ENCODE data around the gene ZC3H12A. TPM values are rescaled to one million over a fixed set of nuclear protein-coding genes. Genes with fewer than 3 reads are reported as not detected.

The ZC3H12A gene
- total RNA-seq, result 3.3 and 5.4 TPM in 2 replicates

GRCh38 chr1:37474046-37474696 lies at the start of gene ZC3H12A:
TSS of gene ZC3H12A (plus strand) at chr1:37474580. CDS start at chr1:37475497, 917 bp downstream.
- peak; percentile 93 for DNase-seq

GRCh38 chr1:37425221-37425620 lies 49.2 kb upstream of the ZC3H12A start:
- DNase-seq, result no peak

DNA sequence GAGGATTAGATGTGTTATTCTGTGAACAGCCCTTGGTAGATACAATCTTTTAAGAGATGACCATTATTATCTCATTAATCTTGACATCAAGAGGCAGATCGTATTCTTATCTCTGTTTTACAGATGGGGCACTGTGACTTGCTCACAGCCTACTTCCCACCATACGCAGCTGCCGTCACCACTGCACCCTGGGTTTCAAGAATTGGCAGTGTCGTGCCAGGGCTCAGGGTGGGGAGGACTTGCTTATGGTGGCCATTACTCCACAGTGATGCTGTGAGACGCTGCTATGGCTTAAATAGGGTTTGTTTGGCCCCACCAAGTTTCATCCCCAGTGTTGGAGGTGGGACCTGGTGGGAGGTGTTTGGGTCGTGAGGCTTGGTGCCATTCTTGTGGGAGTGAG lies 45.4 kb upstream of the ZC3H12A start:
- no peak for DNase-seq

- no peak for DNase-seq
These were observed 44.0 kb upstream of the ZC3H12A start for GRCh38 chr1:37430103-37430985.

- no peak for DNase-seq
These were observed 41.7 kb upstream of the ZC3H12A start for GRCh38 chr1:37432716-37433115.

DNA sequence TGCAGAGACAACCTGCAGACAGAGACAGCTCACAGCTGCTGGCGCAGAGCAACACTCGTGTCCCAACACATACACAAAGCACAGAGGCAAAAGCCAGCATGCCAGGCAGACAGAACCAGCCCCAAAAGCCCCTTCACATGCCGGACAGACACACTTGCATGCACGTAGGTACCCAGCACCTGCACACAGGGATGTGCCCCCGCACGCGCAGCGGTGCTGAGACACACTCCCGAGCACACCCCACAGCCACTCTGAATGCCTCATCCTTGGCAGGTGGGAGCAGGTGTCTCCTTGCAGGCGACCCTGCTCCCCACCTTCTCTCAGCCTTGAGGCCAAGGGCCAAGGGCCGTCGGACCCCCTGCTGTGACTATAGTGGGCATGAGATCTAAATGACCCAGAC lies 41.2 kb upstream of the ZC3H12A start:
- no peak for DNase-seq

GRCh38 chr1:37434292-37435225 lies 39.8 kb upstream of the ZC3H12A start:
- peak; percentile 74 for DNase-seq

DNA sequence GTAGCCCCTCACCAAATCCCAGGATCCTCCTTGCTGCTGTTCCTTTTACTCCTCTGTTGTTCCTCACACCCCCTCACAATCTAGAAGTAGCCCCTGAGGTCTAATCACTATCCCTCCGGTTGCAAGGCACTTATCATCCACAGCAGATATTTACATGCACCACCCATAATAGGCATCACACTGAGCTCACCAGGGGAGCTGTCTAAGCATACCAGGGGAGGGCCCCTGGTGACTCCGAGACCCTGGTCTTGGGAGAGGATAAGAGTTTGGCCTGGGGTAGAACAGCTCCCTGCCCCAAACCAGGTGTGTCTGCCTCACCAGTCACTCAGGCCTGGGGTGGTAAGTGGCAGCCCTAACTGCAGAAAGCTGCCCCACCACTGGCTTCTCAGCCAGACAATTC lies 37.3 kb upstream of the ZC3H12A start:
- no peak for DNase-seq

GRCh38 chr1:37438037-37438868 lies 36.1 kb upstream of the ZC3H12A start:
- DNase-seq, result no peak

DNA sequence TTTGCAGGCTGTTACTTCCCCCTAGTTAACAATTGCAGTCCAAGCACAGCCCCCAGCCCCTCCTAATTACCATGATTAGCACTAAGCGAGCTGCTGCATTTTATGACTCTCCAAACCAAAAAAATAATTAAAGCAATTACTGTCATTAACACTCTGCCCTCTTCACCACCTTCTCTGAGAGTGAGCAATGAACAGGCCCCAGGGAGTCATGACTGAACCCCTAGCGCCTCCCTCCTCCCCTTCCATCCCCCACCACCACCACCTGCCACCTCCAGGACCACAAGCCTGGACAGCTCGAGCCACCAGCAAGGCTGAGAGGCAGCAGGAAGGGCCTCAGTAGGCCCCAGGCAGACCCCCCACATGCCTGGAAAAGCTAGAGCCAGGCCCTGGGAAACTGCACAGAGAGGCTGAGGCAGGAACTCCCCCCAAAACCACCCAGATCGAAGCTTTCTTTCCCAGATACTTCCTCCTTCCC lies 35.5 kb upstream of the ZC3H12A start:
- DNase-seq, result no peak

DNA sequence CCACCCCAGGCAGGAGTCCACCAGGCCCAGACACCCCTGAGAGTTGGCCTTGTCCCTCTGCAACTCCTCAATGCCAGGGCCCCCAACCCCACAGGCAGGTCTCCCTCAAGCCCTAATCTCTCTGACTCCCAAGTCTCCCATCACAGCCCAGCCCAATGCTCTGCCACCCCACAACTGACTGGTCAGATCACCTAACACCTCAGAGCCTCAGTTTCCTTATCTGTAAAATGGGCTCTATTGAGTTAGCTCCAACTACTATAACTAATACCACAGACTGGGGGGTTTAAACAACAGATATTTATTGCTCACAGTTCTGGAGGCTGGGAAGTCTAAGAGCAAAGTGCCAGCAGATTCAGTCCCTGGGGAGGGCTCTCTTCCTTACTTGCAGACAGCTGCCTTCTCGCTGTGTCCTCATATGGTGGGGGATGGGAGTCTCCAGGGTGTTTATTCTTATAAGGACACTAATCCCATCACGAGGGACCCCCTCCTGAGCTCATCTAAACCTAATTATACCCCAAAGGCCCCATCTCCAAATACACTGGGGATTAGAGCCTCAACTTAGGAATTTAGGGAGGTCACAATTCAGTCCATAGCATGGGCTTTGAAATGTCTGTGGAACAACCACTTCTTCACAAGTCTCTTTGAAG lies 34.9 kb upstream of the ZC3H12A start:
- no peak for DNase-seq

DNA sequence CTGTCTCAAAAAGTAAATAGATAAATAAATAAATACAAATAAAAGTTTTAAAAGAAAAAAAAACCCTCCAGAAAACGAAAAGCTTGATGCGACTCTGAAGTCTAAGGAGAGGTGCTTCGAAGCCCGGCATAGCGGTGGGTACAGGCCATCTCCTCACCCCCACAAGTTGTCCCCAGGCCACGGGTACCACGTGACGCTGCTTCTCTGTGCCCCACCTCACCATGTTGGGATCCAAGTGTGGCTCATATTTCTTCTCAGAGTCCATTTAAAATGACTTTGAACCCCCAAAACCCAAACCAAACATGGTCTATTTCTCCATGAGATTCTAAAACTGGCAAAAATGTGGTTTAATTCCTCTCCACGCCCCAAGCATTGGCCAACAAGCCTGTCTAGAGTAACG lies 32.9 kb upstream of the ZC3H12A start:
- no peak for DNase-seq

- DNase-seq, result no peak
These were observed 32.2 kb upstream of the ZC3H12A start for GRCh38 chr1:37442139-37442538.

- no peak for DNase-seq
These were observed 31.7 kb upstream of the ZC3H12A start for GRCh38 chr1:37442644-37443043.

DNA sequence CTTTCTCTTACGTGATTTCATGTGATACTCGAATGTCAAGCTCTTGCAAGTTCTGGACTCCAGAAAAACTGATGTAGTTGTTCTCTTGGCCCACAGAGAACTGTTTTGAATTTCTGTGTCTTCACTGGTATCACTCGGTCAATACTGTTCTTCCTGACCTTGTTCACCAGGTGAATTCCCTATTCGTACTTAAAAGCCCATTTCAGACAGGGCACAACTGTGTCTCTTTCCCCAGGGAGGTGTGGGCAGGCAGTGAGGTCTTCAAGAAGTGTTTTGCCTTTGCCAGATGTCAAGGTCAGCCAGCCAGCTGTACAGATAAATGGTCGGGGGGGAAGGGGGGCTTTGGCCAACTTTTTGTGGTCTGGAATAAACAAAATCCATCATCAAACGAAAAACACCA lies 27.5 kb upstream of the ZC3H12A start:
- no peak for DNase-seq

DNA sequence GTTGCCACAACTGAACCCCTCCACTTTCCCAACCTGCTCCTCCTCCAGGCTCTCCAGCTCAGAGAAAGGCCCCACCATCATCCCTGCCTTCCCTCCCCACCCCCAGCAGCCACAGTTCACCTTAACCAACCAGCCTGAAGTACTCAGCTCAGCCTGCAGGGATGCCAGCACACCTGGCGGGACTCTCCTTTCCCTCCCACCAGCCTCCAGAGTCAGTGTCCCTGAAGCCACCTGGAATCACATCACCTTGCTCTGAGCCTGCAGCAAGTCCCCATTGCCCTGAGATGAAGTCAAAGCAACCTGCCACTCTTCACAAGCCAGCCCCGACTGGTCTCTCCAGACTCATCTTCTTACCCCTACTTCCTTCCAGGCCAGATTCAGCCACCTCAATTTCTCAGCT lies 26.2 kb upstream of the ZC3H12A start:
- no peak for DNase-seq

- no peak for DNase-seq
These were observed 25.5 kb upstream of the ZC3H12A start for GRCh38 chr1:37448691-37449417.

DNA sequence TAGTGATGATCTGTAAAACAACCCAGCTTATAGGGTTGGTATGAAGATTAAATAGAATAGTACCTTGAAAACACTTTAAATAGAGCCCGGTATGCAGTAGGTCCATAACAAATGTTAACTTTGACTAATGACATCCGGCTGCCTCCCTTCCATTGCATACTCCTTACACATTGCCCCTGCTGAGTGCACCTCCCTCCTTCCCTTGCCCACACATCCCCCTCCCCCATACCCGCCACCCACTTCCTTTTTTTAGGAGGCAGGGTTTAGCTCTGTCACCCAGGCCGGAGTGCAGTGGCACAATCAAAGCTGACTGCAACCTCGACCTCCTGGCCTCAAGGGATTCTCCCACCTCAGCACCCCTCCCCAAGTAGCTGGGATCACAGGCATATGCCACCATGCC lies 24.4 kb upstream of the ZC3H12A start:
- no peak for DNase-seq

- no peak for DNase-seq
These were observed 22.0 kb upstream of the ZC3H12A start for GRCh38 chr1:37452416-37452815.

GRCh38 chr1:37453647-37454046 lies 20.7 kb upstream of the ZC3H12A start:
- no peak for DNase-seq

GRCh38 chr1:37455516-37455915 lies 18.9 kb upstream of the ZC3H12A start:
- no peak for DNase-seq

Measured in dermis blood vessel endothelial cell (primary cell).